GM18511 (cell line): ENCODE measurements around the gene LRRC8B.
"Not testable (repeated sequence)": the region's sequence is repeated elsewhere in the genome, so short reads cannot be mapped to it uniquely, and the experiment has no call there.

Experiments used
- ATAC-seq: cut with Tn5 transposase; IDR thresholded peaks from one replicate; pipeline ENCODE4 v1.9.1; 2021; ENCODE audit warnings: mild to moderate bottlenecking, moderate library complexity; ENCODE audit not compliant: unreplicated experiment

Gene LRRC8B

DNA sequence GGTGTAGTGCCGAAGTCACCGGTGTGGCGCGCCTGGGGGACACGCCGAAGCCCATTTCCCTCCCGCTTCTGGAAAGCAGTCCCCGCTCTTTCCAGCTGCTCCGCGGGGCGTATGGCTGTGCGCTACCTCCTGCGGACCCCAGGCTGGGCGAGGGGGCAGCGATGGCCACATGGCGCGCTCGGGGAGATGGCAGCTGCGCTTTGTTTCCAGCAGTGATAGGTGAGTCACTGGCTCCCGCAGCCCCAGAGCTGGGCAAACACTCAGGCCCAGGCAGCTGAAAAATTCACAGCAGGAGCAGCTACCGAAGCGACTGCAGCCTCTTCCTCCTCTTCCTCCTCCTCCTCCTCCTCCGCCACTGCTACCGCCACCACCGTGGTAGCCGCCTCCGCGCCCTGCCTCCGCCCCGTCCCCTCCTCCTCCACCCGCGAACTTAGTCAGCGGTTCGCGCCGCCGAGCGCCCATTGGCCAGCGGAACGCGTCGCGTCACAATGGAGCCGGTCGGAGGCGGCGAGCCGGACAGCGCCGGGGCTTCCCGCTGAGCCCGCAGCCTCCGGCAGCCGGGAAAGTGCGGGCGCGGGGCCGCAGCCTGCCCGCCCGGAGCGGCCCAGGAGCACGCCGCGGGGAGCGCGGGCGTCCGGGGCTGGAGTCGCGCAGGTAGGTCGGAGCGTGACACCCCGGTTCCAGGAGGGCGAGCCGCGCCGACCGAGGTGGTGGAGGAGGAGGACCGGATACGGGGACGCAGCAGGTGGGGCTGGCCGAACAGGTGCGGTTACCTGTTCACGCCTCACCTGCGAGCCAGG lies at the start of gene LRRC8B:
Gene LRRC8B (plus strand): TSS at position 461 of the 800 bp plus-strand sequence. CDS start 57,822 bp downstream, outside the sequence.
- ATAC-seq: peak; percentile 88

DNA sequence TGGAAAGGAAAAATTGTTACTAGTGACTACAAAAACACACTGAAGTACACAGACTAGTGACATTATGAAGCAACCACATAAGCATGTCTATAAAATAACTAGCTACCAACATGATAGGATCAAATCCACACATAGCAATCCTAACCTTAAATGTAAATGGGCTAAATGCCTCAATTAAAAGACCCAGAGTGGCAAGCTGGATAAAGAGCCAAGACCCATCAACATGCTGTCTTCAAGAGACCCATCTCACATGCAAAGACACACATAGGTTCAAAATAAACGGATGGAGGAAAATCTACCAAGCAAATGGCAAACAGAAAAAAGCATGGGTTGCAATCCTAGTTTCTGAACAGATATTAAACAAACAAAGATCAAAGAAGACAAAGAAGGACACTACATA lies 49.4 kb upstream of the LRRC8B start:
- ATAC-seq: no peak

DNA sequence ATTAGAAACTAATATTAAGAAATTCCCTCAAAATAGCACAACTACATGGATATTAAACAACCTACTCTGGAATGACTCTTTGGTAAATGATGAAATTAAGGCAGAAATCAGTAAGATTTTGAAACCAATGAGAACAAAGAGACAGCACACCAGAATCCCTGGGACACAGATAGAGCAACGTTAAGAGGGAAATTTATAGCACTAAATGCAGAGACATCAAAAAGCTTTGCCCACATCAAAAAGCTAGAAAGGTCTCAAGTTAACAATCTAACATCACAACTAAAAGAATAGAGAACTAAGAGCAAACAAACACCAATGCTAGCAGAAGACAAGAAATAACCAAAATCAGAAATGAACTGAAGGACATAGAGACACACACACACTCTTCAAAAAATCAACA lies 48.6 kb upstream of the LRRC8B start:
- no peak for ATAC-seq

DNA sequence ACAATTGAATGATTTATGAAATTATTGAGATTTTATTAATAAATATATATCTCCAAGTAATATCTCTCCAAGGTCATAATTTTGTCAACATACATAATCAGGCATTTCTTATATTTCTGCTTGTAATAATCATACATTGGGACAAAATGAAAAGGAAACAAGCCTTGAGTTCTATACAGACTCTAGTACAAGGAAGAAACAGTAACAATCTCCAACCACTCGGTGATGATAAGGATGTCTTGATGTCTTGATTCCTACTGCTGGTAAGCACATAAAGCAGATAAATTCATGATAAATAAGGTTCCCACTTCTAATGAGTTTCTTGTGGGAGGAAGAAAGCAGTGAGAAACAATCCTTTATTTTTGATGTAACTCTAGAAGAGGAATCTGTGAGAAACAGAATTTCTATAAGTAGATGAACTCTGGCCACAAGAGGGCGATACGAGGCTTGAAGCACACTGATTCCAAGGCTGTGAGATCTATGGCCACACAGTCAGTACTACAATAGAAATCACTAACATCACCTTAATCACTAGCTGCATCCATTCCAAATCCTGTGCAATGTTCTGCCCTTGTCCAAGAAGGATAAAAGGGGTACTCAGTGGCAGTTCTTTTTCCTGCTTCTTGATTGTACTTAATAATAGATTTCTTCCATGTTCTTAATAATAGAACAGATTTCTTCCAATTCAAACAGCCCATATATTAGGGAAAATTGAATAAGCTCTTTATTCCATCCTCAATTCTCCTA lies 41.4 kb upstream of the LRRC8B start:
- no peak for ATAC-seq

DNA sequence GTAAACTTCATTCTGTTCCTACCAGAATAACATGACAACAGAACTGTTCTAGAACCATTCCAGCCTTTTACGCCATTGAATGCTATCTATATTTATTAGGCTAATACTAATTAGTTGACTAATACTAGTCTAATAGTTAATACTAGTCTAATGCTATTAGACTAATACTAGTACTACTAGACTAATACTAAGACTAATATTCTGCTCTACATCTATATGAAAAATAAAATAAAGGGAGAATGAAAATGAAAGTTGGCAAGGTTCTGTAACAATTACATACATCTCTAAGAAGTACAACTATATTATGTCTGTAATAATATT lies 40.9 kb upstream of the LRRC8B start:
- ATAC-seq: no peak

DNA sequence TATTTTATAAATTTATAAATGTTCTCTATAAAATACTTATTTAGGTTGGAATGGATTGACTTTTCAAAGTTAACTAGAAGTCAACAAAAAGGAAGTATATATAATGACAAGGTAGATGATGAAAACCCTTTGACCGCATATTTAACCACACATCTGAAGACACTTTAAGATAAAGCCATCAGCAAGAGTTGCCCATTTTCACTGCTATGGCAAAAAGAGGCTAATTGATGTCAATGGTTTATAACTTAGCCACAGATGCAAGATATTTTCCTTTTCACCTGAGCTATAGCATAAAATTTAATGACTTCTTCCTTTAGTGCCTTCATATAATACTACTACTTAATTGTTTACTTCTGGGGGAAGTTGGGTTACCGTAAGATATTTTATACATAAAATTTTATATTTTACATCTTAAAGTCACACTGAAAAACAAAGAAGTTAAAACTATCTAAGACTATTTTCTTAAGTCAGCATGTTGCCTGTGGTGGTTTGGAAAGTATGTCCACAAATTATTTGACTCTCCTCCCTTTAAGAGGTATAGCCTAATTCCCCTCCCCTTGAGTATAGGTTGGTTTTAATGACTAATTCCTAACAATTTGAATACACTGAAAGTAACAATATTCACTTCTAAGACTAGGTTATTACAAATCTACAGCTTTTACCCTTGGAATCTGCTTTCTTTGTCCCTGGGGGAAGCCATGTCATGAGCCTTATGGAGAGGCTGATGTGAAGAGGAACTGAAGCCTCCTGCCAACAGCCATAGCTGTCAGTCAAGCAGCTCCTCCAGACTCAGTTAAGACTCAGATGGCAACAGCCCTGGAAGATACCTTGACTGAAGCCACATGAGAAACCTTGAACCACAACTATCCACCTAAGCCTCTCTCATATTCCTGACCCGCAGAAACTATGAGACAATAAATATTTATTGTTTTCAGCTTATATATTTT lies 40.3 kb upstream of the LRRC8B start:
- ATAC-seq: no peak

DNA sequence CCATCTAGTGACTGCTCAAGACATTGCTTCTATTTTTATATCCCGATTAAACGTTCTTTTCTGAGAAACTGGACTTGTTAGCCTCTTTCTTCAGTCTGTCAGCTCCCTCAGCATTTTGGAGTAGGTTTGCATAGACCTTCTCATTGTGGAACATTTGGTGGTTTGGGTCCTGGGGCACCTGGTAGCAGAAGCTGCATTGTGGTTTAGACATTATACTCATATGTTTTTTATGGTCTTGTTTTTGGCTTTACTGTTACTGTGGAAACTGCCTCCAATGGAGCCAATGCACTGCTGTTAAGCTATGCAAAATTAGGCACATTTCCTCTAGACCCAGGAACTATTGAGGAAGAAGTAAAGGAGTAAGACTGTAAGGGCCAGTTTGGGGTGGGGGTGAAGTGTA lies 36.7 kb upstream of the LRRC8B start:
- ATAC-seq: no peak

DNA sequence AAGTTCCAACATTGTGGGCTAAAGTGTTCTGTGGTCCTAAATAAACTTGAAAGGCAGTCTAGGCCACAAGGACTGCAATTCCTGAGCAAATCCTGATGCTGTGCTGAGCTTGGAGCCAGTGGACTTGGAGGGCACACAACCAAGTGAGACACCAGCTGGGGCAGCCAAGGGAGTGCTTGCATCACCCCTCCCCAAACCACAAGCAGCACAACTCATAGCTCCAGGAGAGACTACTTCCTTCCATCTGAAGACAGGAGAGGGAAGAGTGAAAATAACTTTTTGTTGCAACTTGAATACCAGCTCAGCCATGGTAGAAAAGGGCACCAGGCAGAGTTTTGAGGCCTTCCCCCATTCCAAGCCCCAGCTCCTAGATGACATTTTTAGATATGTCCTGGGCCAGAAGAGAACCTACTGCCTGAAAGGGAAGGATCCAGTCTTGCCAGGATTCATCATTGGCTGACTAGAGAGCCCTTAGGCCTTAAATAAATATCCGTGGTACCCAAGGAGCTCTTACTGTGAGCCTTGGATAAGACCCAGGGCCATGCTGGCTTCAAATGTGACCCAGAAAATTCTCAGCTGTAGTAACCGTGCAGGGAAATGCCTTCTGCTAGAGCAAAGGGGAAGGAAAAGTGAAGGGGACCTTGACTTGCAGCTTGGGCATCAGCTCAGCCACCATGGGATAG lies 35.4 kb upstream of the LRRC8B start:
- ATAC-seq: no peak

DNA sequence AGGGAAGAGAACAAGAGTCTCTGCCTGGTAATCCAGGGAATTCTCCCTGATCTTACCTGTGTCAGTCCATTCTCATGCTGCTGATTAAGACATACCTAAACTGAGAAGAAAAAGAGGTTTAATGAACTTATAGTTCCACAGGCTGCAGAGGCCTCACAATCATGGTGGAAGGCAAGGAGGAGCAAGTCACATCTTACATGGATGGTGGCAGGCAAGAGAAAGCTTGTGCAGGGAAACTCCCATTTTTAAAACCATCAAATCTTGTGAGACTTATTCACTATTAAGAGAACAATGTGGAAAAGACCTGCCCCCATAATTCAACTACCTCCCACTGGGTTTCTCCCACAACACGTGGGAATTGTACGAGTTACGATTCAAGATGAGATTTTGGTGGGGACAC lies 34.2 kb upstream of the LRRC8B start:
- no peak for ATAC-seq

DNA sequence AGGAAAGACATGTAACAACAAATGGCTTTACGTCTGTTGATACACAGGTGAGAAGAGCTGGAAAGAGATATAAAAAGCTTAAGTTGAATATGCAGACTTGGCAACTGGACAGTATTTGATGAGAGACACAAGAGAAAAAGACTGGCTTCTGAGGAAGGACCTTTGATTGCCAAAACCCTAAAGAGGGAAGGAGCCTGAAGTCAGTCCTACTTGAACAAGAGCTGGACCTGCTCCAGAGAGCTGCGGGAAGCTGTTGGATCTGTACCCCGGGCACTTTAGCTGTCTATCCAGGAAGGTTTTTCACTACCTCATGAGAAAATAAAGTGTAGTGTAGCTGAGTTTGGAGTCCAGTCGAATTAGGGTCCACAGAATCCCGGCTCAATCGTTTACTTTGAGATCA lies 25.3 kb upstream of the LRRC8B start:
- no peak for ATAC-seq

DNA sequence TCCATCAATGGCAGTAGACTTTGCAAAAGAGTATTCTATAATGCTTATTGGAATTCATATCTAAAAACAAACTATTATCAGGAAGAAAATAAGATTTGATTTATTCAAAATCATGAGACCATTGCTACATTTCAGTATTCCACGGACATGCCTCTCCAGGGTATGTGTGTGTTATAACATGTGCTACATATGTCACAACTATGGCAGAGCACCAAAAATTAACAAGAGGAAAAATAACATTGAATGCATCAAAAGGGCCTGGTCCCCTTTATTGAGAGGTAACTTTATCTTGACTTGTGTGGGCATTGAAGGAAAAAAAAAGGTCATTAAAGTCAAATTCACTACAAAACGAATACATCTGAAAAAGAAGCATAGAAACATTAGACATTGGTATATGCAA lies 22.6 kb upstream of the LRRC8B start:
- ATAC-seq: no peak

DNA sequence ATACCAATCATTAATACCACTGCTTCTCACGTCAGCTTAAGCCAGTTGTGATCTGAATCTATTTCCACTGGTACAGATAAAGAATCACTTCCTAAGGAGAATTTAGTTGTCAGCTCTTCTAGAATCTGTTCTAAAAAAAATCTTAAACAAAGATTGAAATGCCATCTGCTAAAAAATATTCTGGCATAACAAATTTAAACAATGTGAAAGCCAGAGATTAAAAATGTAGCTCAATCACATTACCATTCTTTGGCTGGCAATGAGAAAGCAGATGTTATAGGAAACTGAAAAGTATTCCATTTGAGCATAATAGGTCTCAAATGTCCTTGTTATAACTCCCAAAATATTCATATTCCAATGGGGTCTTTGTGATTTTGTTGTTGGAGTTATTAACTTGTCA lies 21.7 kb upstream of the LRRC8B start:
- no peak for ATAC-seq

DNA sequence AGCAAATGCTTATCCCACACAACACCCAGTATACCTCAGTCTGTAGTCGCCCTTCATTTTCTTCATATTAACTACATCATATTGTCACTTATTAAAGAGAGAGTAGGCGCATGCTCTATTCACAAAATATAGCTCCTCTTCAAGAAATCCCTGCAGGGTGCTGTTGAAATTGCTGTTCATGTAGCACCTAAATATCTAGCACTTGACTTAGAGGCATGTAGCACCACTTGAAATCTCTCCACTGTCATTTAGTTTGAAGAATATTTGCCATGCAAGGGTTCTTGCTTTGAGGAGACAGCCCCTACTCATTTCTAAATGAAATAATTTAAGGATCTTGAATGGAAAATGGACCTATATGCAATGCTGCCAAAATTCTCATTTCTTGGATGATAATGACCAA lies 20.9 kb upstream of the LRRC8B start:
- ATAC-seq: no peak

DNA sequence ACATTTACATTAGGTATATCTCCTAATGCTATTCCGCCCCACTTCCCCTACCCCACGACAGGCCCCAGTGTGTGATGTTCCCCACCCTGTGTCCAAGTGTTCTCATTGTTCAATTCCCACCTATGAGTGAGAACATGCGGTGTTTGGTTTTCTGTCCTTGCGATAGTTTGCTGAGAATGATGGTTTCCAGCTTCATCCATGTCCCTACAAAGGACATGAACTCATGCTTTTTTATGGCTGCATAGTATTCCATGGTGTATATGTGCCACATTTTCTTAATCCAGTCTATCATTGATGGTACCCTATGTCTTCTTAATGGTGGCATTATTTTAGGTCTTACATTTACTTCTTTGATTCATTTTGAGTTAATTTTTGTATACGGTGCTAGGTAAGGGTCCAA lies 14.6 kb upstream of the LRRC8B start:
- not testable (repeated sequence) for ATAC-seq

DNA sequence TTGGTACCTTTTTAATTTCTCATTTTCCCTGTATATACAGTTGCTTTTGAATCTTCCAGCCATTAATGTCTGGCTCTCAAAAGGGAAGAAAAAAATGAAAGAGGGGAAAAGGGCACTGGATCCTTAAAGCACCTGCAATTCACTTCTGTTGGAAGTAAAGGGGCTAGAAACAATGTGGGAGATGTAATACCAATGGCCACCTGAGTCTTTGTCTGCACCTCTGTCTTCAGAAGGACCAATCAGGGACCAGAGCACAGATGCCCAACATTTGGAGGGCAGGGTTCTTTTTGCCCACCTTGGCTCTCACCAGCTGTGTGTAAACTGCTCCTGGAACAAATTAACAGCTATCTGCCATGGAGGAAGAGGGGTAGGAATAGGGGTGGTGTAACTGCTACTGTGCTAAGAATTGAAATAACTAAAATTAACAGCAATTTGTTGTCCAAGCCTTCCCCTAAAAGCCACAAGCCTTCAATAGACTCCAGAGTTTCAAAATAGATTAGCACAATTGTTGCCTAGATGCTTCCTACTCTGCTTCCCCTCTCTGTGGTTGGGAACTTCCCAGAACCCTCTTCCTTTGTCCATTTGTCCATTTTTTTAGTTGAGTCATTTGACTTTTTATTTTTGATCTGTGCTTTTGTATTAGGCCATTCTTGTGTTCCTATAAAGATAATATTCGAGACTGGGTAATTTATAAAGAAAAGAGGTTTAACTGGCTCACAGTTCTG lies 11.5 kb upstream of the LRRC8B start:
- no peak for ATAC-seq

DNA sequence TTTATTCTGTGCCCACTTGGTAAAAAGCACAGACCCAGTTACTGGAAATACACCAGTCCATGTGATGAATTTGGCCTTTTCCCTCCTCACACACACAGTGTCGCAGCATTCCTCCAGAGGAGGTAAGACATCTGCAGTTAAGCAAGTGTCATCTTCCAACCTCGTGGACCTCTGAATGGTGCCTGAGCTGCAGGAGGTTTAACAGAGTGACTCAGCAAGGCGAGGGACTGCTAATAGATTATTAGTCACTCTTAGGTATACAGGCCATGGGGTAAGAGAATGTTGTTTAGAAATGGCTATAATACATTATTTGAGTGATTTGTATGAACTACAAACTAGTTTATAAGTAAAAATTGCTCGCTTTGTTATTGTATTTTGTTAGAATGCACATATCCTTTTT lies 8.6 kb upstream of the LRRC8B start:
- ATAC-seq: no peak

DNA sequence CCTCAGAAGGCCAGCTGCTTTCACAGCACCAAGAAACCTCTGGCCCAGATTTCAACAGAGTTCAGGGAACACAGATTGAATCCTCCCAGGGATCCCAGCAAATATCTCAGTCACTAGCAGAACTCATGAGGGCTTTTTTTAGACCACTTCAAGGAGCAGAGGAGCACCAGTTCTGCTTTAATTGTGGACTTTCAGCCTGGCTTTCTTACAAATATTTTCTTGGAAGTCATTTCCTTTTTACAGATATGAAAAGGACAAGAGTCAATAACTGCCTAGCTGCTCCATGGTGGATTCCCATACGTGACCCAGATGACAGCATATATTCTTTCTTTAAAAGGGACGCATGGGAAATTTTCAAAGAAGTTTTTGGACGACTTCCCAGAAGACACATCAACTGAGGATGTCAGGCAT lies 6.4 kb upstream of the LRRC8B start:
- no peak for ATAC-seq

DNA sequence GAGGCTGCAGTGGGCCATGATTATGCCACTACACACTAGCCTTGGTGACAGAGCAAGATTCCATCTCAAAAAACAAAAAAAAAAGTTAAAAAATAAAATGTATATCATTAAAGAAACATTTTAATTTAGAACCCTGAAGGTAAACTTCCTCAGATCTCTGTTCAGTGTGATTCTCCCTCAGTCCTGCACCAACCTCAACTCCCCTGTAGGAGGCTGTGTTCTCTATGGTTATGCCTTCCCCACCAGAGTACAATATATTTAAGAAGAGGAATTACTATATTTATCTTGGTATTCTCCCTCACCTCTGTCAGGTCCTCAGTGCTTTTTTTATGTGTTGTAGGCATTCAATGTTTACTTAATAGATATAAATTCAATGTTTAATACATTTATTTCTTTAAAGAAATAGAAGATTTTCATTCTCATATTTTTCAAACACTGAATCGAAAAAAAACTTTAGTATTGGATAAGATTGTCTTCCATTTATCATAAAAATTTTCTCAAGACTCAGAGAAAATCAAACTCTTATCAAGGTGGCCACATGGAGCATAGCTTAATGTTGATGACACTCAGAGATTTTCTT lies 4.8 kb upstream of the LRRC8B start:
- ATAC-seq: peak; percentile 42

DNA sequence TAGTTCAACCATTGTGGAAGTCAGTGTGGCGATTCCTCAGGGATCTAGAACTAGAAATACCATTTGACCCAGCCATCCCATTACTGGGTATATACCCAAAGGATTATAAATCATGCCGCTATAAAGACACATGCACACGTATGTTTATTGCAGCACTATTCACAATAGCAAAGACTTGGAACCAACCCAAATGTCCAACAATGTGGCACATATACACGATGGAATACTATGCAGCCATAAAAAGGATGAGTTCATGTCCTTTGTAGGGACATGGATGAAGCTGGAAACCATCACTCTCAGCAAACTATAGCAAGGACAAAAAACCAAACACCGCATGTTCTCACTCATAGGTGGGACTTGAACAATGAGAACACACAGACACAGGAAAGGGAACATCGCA lies 2.7 kb upstream of the LRRC8B start:
- not testable (repeated sequence) for ATAC-seq
